SK-N-SH treated with all-trans-retinoic acid at 6 μM for 48 hours (cell line): ENCODE measurements around the gene POU2F1.

Source experiments
- ATAC-seq: fragments of 200-7000 bp; cut with Tn5 transposase; 3 replicates; pipeline ENCODE4 v1.9.1; 2020; ENCODE audit warnings: mild to moderate bottlenecking, moderate library complexity
- ARNTL ChIP-seq: fragments of 450-650 bp; formaldehyde crosslinking; IDR thresholded peaks from 2 replicates; pipeline ENCODE4 v1.5.0; 2020; ENCODE audit warnings: low read depth, mild to moderate bottlenecking, moderate library complexity, borderline replicate concordance
- BACH2 ChIP-seq: fragments of 250-450 bp; sonication (Bioruptor Pico); IDR thresholded peaks from 2 replicates; pipeline ENCODE4 v1.9.0; 2021; ENCODE audit warnings: mild to moderate bottlenecking, borderline replicate concordance
- CSDC2 ChIP-seq: fragments of 250-450 bp; sonication (Bioruptor Pico); IDR thresholded peaks from 2 replicates; pipeline ENCODE4 v1.5.0; 2020; ENCODE audit warnings: mild to moderate bottlenecking, moderate library complexity
- CSRNP3 ChIP-seq: fragments of 250-450 bp; sonication (Bioruptor Pico); IDR thresholded peaks from 2 replicates; pipeline ENCODE4 v1.5.1; 2021; ENCODE audit warnings: mild to moderate bottlenecking, moderate library complexity
- ESRRG ChIP-seq: fragments of 250-450 bp; sonication (Bioruptor Pico); IDR thresholded peaks from 2 replicates; pipeline ENCODE4 v1.6.1; 2021; ENCODE audit warnings: mild to moderate bottlenecking
- GLIS3 ChIP-seq: fragments of 250-450 bp; sonication (Bioruptor Pico); IDR thresholded peaks from 2 replicates; pipeline ENCODE4 v1.5.0; 2020; ENCODE audit warnings: mild to moderate bottlenecking, moderate library complexity
- ISL1 ChIP-seq: fragments of 250-450 bp; sonication (Bioruptor Pico); IDR thresholded peaks from 2 replicates; pipeline ENCODE4 v2.1.2; 2022; ENCODE audit warnings: mild to moderate bottlenecking, moderate library complexity
- OSR1 ChIP-seq: fragments of 250-450 bp; sonication (Bioruptor Pico); IDR thresholded peaks from 2 replicates; pipeline ENCODE4 v1.8.0; 2022; ENCODE audit warnings: moderate library complexity, mild to moderate bottlenecking, inconsistent platforms
- RARB ChIP-seq: fragments of 250-450 bp; sonication (Bioruptor Pico); IDR thresholded peaks from 2 replicates; pipeline ENCODE4 v1.8.0; 2021; ENCODE audit warnings: mild to moderate bottlenecking, moderate library complexity
- SNAI2 ChIP-seq: fragments of 250-450 bp; sonication (Bioruptor Pico); IDR thresholded peaks from 2 replicates; pipeline ENCODE4 v1.5.0; 2020; ENCODE audit warnings: mild to moderate bottlenecking, moderate library complexity
- TCF4 ChIP-seq: fragments of 250-450 bp; sonication (Bioruptor Pico); IDR thresholded peaks from 2 replicates; pipeline ENCODE4 v1.8.0; 2021; ENCODE audit warnings: mild to moderate bottlenecking, moderate library complexity, borderline replicate concordance
- TOX ChIP-seq: fragments of 250-450 bp; sonication (Bioruptor Pico); IDR thresholded peaks from 2 replicates; pipeline ENCODE4 v1.8.0; 2021; ENCODE audit warnings: mild to moderate bottlenecking, moderate library complexity, borderline replicate concordance
- TSHZ2 ChIP-seq: fragments of 250-450 bp; sonication (Bioruptor Pico); IDR thresholded peaks from 2 replicates; pipeline ENCODE4 v1.5.0; 2020; ENCODE audit warnings: mild to moderate bottlenecking, moderate library complexity
- ZC3H10 ChIP-seq: fragments of 250-450 bp; sonication (Bioruptor Pico); IDR thresholded peaks from 2 replicates; pipeline ENCODE4 v1.5.1; 2021; ENCODE audit warnings: mild to moderate bottlenecking, moderate library complexity
- ZFP30 ChIP-seq: fragments of 450-650 bp; formaldehyde crosslinking; IDR thresholded peaks from 2 replicates; pipeline ENCODE4 v1.5.0; 2022; ENCODE audit warnings: mild to moderate bottlenecking, moderate library complexity
- ZNF565 ChIP-seq: fragments of 450-650 bp; formaldehyde crosslinking; conservative IDR thresholded peaks from 2 replicates; pipeline ENCODE4 v1.5.0; 2020; ENCODE audit warnings: low read depth, mild to moderate bottlenecking, moderate library complexity
- ZNF70 ChIP-seq: fragments of 450-650 bp; formaldehyde crosslinking; IDR thresholded peaks from 2 replicates; pipeline ENCODE4 v1.5.0; 2020; ENCODE audit warnings: mild to moderate bottlenecking, moderate library complexity
- ZNF8 ChIP-seq: fragments of 450-650 bp; formaldehyde crosslinking; IDR thresholded peaks from 2 replicates; pipeline ENCODE4 v1.5.0; 2020; ENCODE audit warnings: mild to moderate bottlenecking, moderate library complexity
- TF ChIP-seq, protein P1 (sequence below): fragments of 250-450 bp; sonication (Bioruptor Pico); IDR thresholded peaks from 2 replicates; pipeline ENCODE4 v1.8.0; 2020; ENCODE audit warnings: mild to moderate bottlenecking, moderate library complexity, borderline replicate concordance

POU2F1 gene

GRCh38 chr1:167298325-167298724, 77.6 kb downstream of the POU2F1 start:
- TF ChIP-seq CSDC2 (CRISPR knock-in tag) (no peak), ZNF70 (CRISPR knock-in tag) (no peak), SNAI2 (CRISPR knock-in tag) (no peak), TOX (CRISPR knock-in tag) (no peak), ESRRG (CRISPR knock-in tag) (no peak)
- TF ChIP-seq, protein P1, sequence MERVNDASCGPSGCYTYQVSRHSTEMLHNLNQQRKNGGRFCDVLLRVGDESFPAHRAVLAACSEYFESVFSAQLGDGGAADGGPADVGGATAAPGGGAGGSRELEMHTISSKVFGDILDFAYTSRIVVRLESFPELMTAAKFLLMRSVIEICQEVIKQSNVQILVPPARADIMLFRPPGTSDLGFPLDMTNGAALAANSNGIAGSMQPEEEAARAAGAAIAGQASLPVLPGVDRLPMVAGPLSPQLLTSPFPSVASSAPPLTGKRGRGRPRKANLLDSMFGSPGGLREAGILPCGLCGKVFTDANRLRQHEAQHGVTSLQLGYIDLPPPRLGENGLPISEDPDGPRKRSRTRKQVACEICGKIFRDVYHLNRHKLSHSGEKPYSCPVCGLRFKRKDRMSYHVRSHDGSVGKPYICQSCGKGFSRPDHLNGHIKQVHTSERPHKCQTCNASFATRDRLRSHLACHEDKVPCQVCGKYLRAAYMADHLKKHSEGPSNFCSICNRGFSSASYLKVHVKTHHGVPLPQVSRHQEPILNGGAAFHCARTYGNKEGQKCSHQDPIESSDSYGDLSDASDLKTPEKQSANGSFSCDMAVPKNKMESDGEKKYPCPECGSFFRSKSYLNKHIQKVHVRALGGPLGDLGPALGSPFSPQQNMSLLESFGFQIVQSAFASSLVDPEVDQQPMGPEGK (CRISPR knock-in tag) = no peak
- ATAC-seq = no peak

GRCh38 chr1:167301355-167301754, 80.7 kb downstream of the POU2F1 start:
- no peak for ATAC-seq

GRCh38 chr1:167304165-167304564, 83.5 kb downstream of the POU2F1 start:
- ATAC-seq = no peak
- TF ChIP-seq OSR1 (CRISPR knock-in tag) (no peak), ARNTL (no peak), ZC3H10 (CRISPR knock-in tag) (no peak), RARB (CRISPR knock-in tag) (no peak), ZNF8 (CRISPR knock-in tag) (no peak), CSDC2 (CRISPR knock-in tag) (no peak), BACH2 (CRISPR knock-in tag) (no peak), TCF4 (CRISPR knock-in tag) (no peak), CSRNP3 (CRISPR knock-in tag) (no peak), ISL1 (no peak), ZNF565 (no peak), TOX (CRISPR knock-in tag) (no peak), ZFP30 (no peak), TSHZ2 (CRISPR knock-in tag) (no peak)
- TF ChIP-seq, protein P1 (CRISPR knock-in tag) = no peak

More at GRCh38 chr1:167301355-167301754, 80.7 kb downstream of the POU2F1 start:
- TF ChIP-seq, protein P1 (CRISPR knock-in tag) = no peak
- TF ChIP-seq ZNF8 (CRISPR knock-in tag) (no peak), OSR1 (CRISPR knock-in tag) (no peak), ZC3H10 (CRISPR knock-in tag) (no peak), GLIS3 (CRISPR knock-in tag) (no peak), ESRRG (CRISPR knock-in tag) (no peak), BACH2 (CRISPR knock-in tag) (no peak), ZNF565 (no peak), TSHZ2 (CRISPR knock-in tag) (no peak), ARNTL (no peak), CSDC2 (CRISPR knock-in tag) (no peak), ISL1 (no peak)
